Activated CD8-positive, alpha-beta memory T cell treated with anti-CD3 and anti-CD28 coated beads, Interleukin-2, amount 50 U/mL, for 4 hours (primary cell): ENCODE data around the gene KCNH1.

Source experiments
- DNase-seq: peaks from one replicate; pipeline ENCODE4 v3.0.0-alpha.2; 2020

KCNH1 gene

DNA sequence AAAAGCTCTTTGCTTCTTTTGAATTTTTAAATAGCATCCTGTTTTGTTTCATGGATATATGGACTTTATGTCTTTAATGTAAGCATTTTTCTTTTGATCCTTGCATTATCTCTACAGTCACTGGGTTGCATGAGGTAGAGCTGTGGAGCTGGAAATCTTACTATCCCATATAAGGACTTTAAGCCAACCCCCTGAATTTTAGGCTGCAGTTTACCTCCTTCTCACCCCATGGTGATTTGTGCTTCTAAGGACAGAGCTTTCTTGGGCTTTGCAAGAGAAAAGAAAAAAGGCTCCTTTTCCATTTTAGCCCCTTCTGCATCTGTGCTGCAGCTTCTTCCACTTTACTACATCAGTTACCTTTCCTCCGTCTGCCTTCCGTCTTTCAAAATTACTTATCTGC lies 431.4 kb downstream of the KCNH1 start:
- DNase-seq: no peak

DNA sequence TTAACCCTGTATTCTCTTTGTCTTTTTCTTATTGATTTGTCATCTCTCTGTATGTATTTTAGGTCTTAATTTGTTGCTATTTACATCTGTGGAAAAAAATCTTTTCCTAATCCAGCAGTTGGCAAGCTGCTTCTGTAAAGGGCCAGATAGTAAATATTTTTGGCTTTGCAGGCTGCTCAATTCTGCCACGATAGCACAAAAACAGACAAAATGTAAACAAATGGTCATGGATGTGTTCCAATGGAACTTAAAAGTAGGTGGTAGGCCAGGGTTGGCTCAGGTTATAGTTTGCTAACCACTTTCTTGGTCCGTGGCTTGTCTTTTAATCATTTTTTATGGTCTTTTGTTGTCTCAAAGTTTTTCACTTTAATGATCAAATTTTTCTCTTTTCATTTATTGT lies 433.4 kb downstream of the KCNH1 start:
- no peak for DNase-seq

GRCh38 chr1:210700083-210700482 lies 433.9 kb downstream of the KCNH1 start:
- no peak for DNase-seq

DNA sequence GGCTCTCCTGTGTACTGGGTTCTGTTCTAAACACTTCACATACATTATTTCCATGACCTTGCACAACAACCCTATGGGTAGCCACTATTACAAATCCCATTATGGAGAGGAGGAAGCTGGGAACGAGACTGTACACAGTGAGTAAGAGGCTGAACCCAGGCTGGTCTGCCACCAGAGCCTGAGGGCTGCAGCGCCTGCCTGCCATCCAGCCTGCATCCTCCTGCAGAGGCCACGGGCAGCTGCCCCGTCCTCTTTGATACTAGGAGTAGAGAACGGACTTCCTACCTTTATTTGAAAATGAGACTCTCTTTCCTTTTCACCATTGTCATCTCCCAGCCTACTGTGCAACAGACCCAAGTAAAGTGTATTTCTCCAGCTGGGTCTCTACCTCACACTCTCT lies 435.3 kb downstream of the KCNH1 start:
- no peak for DNase-seq

GRCh38 chr1:210697185-210697584 lies 436.8 kb downstream of the KCNH1 start:
- DNase-seq: no peak

DNA sequence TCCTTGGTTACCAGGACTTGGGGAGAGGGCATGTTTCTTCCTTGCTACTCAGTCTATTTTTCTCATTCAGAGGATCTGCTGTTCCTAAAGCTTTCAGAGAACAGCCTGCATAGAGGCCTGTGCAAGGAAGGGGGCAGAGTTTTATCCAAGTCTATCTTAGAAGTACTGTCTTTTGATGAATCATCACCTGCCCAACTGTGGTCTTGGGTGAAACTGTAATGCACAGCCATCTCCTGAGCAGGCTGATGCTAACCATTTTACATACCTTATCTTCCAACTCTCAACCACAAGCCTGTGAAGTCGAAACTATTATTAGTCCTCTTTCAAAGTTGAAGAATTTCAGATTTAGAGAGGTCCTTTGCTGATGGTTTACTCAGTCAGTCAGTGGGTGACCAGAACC lies 437.2 kb downstream of the KCNH1 start:
- no peak for DNase-seq

DNA sequence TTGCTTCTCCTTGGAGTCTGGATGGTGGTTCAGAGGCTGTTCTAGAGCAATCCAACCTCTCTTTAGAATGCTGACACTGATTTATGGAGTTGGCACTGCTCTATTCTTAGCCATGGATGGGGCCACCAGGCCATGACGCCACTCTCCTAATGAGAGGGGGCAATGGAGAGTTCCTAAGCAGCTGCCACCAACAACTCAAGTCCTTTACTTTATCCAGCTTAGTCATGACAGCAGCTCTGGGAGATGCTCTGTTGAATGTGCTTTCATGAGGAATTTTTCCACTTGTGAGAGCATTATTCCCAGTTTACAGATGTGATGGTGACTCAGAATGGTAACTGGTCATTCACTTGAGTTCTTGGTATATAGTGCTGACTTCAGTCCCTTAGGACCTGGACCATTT lies 438.9 kb downstream of the KCNH1 start:
- no peak for DNase-seq

GRCh38 chr1:210692796-210693195 lies 441.2 kb downstream of the KCNH1 start:
- DNase-seq: no peak

GRCh38 chr1:210691039-210691610 lies 442.8 kb downstream of the KCNH1 start:
- DNase-seq: no peak

- no peak for DNase-seq
Measured at GRCh38 chr1:210690236-210690635, 443.7 kb downstream of the KCNH1 start.

DNA sequence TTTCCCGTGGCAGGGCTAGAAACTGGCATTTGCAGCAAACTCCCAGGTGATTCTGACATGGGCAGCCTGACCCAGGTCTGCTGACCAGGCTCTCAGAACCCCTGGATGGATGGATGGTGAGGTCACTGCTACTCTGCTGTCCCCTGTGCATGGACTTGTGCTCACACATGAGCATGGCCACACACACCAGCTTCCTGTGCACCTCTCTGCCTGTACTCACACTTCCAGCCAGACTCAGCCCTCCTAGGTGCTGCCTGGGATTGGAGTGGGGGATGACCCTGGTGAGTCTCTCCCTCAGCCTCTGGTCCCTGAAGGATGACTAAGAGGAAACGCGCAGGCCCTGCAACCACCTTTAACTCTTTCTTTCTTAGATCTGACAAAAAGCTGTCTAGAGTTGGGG lies 444.1 kb downstream of the KCNH1 start:
- DNase-seq: no peak

GRCh38 chr1:210688512-210689234 lies 445.3 kb downstream of the KCNH1 start:
- DNase-seq: no peak

GRCh38 chr1:210687582-210688279 lies 446.2 kb downstream of the KCNH1 start:
- no peak for DNase-seq

DNA sequence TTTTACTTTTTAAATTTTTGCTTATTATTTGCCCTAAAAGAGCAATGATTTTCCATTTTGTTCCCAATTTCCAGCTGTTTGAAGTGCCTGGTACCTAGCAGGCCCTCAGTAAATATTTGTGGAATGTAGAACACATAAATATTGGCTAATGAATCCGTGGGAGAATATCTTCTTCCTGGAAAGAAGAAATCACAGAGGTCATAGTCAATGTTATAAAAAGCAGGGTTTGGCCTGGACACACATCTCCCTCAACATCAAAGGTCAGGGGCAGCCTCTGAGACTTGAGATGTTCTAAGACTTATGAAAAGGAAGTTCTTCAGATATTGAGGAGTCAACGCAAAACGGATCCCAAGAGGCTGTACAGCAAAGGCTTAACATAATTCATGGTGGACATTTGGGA lies 447.1 kb downstream of the KCNH1 start:
- no peak for DNase-seq

DNA sequence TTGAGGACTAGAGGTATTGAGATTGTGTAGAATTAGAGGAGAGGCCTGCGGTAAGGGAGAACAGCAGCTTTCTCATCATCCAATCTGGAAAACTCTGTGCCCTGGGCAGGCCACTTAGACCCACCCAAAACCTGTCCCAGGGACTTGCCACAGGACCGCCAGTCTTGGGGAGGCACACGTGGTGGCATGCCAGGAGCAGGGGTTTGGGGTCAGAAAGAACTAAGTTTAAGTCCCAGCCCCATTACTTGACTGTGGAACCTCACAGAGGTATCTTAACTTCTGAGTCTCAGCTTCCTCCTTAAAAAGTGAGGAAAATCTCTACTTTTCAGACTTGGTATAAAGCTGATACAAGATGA lies 448.7 kb downstream of the KCNH1 start:
- no peak for DNase-seq

DNA sequence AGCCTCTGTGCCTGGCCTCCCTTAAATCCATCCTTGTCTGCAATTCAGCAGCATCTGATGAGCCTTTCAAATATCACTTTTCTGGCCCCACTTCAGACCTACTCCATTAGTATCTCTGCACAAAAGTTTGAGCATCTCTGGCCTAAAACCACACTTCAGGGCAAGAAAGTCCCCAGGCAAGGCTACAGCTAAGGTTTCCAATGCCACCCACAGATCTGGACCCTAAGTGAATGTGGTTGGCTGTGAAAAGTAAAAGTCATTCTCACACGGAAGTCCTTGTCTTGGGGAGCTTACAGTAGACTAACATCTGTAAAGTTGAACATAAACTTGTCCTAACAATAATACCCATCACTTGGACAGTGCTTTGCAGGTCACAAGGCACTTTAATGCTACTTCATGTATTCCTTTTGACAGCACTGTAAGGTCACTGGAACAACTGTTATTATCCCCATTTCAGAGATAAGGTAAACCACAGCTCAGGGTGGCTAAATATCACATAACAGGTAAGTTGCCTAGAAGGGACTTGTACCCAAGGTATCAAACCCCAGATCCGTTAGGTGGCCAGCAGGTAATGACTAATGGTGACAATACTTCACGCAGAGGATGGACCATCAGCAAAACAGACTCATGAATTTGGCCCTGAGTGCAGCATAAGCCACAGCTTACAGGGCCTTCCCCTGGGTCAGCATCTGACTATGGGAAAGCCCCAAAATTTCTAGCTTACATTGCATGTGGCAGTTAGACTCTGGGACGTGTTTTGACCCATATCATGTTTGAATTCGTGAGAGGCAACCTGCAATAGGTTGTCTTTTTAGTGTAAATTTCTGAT lies 449.3 kb downstream of the KCNH1 start:
- DNase-seq: no peak

DNA sequence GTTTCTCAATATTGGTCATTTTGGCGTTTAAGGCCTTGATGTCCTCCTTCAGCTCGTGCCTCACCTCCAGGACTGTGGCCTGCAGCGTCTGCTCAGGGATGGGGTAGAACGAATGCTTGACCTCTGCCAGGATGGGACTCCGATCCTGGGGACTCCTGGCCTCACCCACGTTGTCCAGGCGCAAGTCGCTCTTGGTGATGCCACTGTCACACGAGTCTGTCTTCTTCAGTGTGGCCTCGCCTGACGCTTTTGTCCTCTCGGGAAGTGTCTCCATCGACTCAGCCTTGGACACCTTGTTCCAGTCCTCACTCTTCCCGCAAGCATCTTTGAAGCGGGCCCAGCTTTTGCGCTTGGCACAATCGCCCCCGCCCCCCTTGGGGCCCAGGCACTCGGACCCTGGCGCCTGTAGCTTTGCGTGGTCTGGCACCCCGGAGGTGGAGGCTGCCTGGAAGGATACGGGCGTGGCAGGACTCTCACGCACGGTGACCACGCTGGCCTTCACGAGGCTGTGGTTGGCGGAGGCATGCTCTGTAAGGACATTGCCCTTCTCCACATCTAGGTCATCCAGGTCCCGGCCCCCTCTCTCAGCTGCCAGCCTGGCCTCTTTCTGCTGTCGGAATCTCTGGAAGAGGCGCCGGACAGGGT lies 450.4 kb downstream of the KCNH1 start:
- no peak for DNase-seq

- no peak for DNase-seq
Measured at GRCh38 chr1:210681158-210681557, 452.8 kb downstream of the KCNH1 start.

- no peak for DNase-seq
Measured at GRCh38 chr1:210678306-210678705, 455.6 kb downstream of the KCNH1 start.

DNA sequence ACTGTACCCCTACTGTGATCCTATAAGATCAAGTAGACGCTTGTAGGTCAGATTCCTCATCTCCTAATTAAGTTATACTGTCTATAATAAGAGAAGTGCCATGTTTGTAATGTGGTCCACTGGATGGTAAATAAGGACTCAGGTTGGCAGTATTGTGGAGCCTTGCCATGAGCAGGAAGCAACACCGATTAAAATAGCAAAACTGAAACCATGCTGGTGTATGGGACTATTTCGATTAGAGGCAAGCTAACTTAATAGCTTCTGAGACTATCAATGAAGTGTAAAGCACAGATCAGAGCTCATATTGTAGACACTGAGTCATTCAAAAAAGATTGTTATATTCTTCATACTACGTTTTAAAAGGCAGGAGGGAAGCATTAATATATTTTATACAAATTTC lies 456.4 kb downstream of the KCNH1 start:
- no peak for DNase-seq

GRCh38 chr1:210676539-210676938 lies 457.4 kb downstream of the KCNH1 start:
- no peak for DNase-seq

GRCh38 chr1:210674151-210674550 lies 459.8 kb downstream of the KCNH1 start:
- DNase-seq: no peak

- DNase-seq: no peak
Measured at GRCh38 chr1:210669951-210670350, 464.0 kb downstream of the KCNH1 start.
